Liver (tissue), 9 donors: ENCODE measurements around the gene ZNF622. TPM values are rescaled to one million over a fixed set of nuclear protein-coding genes. Genes with fewer than 3 reads are reported as not detected.

Source experiments
- DNase-seq: peaks from one replicate; pipeline ENCODE4 v3.0.0-alpha.2; 2017; ENCODE audit warnings: low spot score
- H3K27ac ChIP-seq, 2 donors: one replicate each; pipeline ENCODE4 v1.7.0; 2013; ENCODE audit warnings: inconsistent platforms in 2 of 2, low read length in 2 of 2, control low read depth in 1 of 2, low read depth in 1 of 2, mild to moderate bottlenecking in 1 of 2
- H3K27me3 ChIP-seq, 4 donors: one replicate each; pipeline versions ENCODE4 v1.6.1 to v1.7.0; 2013; ENCODE audit warnings: low read length in 3 of 4, inconsistent platforms in 1 of 4, mild to moderate bottlenecking in 1 of 4, moderate library complexity in 1 of 4; ENCODE audit not compliant: control insufficient read depth in 4 of 4, insufficient read depth in 4 of 4
- H3K36me3 ChIP-seq, 4 donors: one replicate each; pipeline versions ENCODE4 v1.6.1 to v1.7.0; 2013; ENCODE audit warnings: low read length in 3 of 4, mild to moderate bottlenecking in 3 of 4, low read depth in 1 of 4, moderate library complexity in 1 of 4; ENCODE audit not compliant: control insufficient read depth in 4 of 4, insufficient read depth in 3 of 4
- H3K4me1 ChIP-seq, 4 donors: one replicate each; pipeline versions ENCODE4 v1.6.1 to v1.7.0; 2013; ENCODE audit warnings: low read length in 3 of 4, mild to moderate bottlenecking in 3 of 4, moderate library complexity in 1 of 4; ENCODE audit not compliant: control insufficient read depth in 4 of 4, insufficient read depth in 4 of 4
- H3K4me3 ChIP-seq, 3 donors: one replicate each; pipeline versions ENCODE4 v1.6.1 to v1.7.0; 2013; ENCODE audit warnings: low read length in 3 of 3, control low read depth in 1 of 3, low read depth in 1 of 3, mild to moderate bottlenecking in 1 of 3
- H3K9ac ChIP-seq, 2 donors: one replicate each; pipeline ENCODE4 v1.7.0; 2013; ENCODE audit warnings: low read length in 2 of 2, mild to moderate bottlenecking in 2 of 2, moderate library complexity in 2 of 2, control low read depth in 1 of 2, low read depth in 1 of 2
- H3K9me3 ChIP-seq, 4 donors: one replicate each; pipeline versions ENCODE4 v1.6.1 to v1.7.0; 2013; ENCODE audit warnings: low read length in 3 of 4; ENCODE audit not compliant: control insufficient read depth in 4 of 4
- FOXA2 ChIP-seq: IDR thresholded peaks from 2 replicates; pipeline ENCODE4 v1.6.1; 2016; ENCODE audit warnings: antibody characterized with exemption
- HNF4A ChIP-seq, 2 donors: conservative IDR thresholded peaks; 2 replicates each; pipeline ENCODE4 v1.6.1; 2016; ENCODE audit warnings: antibody characterized with exemption in 2 of 2, mild to moderate bottlenecking in 2 of 2
- TAF1 ChIP-seq: conservative IDR thresholded peaks from 2 replicates; pipeline ENCODE4 v1.6.1; 2016; ENCODE audit warnings: antibody characterized with exemption, mild to moderate bottlenecking
- YY1 ChIP-seq: IDR thresholded peaks from 2 replicates; pipeline ENCODE4 v1.6.1; 2016; ENCODE audit warnings: antibody characterized with exemption, mild to moderate bottlenecking
- WGBS: extraction: QIAGEN DNeasy Blood & Tissue Kit; methylation state at CpG from one replicate; pipeline ENCODE4 v1.1.7; 2013; 5-methylcytosine and 5-hydroxymethylcytosine counted together
- polyA plus RNA-seq, 2 donors: library from polyadenylated mRNA; stranded (reverse) in 1 of 2; unstranded in 1 of 2; fragments of 200-250 nt in 1 of 2; fragments of >200 nt in 1 of 2; fragmentation: Nextera tagmentation in 1 of 2; extraction: Ambion mirVana in 1 of 2; gene quantifications; one replicate each; pipeline versions ENCODE4 v1.2.1 to v1.2.3, GENCODE V29; 2013 to 2015
- total RNA-seq, 2 donors: library from RNA; depleted of rRNA; stranded (reverse); fragments of >200 nt; gene quantifications; one replicate each; pipeline ENCODE4 v1.2.3, GENCODE V29; 2014
- TF ChIP-seq, protein P1 (sequence below): IDR thresholded peaks from 2 replicates; pipeline ENCODE4 v1.6.1; 2016; ENCODE audit warnings: antibody characterized with exemption, mild to moderate bottlenecking
- TF ChIP-seq, protein P2 (sequence below): IDR thresholded peaks from 2 replicates; pipeline ENCODE4 v1.6.1; 2016; ENCODE audit warnings: antibody characterized with exemption
- TF ChIP-seq, protein P3 (sequence below): IDR thresholded peaks from 2 replicates; pipeline ENCODE4 v1.6.1; 2016; ENCODE audit warnings: antibody characterized with exemption
- TF ChIP-seq, protein P4 (sequence below): fragments of 150-350 bp; IDR thresholded peaks from 2 replicates; pipeline ENCODE4 v1.5.1; 2017; ENCODE audit warnings: improper control_type of control experiment, low read depth, low read length; ENCODE audit not compliant: missing input control
- donor health status: healthy.
- donor health status: healthy.
- donor health status: healthy.
- donor health status: healthy.
- donor health status: healthy.

Gene ZNF622
- total and polyA plus RNA-seq, 4 donors, result 12.8 to 18.7 (median 16.4) TPM

DNA sequence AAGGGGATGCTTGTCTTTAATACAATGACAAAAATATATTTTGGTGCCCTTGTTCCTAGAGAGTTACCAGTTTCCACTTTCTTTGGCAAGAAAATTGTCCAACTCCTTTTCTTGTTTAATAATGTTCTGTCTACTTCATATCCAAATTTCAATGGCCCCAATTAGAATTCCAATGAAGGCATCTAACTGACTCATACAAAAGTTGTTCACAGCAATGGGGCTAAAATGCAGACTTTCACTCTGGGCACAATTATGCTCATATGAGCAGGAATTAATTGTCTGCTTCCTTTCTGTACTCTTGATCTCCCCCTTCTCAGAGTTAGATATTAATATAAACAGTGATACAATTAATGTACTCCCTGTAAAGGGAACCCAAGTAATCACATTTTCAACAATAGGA, 42.1 kb upstream of the ZNF622 start:
- Histone ChIP-seq H3K27me3 (no peaks in the 10 kb centered on the region), H3K9me3 (no peaks in the 10 kb centered on the region), H3K4me3 (peak overlapping the region in 2 of 3 donors; percentile 72 to 84), H3K36me3 (no peaks in the 10 kb centered on the region), H3K27ac (peak overlapping the region; percentile 88 to 92), H3K9ac (peak overlapping the region; percentile 89 to 98), H3K4me1 (peaks cover 0 to 24% (median 2%) of the 10 kb centered on the region in 4 donors)
- TF ChIP-seq TAF1 (no peak), YY1 (peak; percentile 10)
- DNase-seq, result no peak

GRCh38 chr5:16505904-16506303, 40.3 kb upstream of the ZNF622 start:
- Histone ChIP-seq H3K9me3 (no peaks in the 10 kb centered on the region), H3K4me3 (peak overlapping the region in 1 of 3 donors; percentile 24), H3K27ac (peak overlapping the region in 1 of 2 donors; percentile 26), H3K27me3 (no peaks in the 10 kb centered on the region), H3K36me3 (no peaks in the 10 kb centered on the region), H3K4me1 (peaks cover 0 to 24% (median 1%) of the 10 kb centered on the region in 4 donors), H3K9ac (no peak overlapping the region)
- TF ChIP-seq, protein P1, sequence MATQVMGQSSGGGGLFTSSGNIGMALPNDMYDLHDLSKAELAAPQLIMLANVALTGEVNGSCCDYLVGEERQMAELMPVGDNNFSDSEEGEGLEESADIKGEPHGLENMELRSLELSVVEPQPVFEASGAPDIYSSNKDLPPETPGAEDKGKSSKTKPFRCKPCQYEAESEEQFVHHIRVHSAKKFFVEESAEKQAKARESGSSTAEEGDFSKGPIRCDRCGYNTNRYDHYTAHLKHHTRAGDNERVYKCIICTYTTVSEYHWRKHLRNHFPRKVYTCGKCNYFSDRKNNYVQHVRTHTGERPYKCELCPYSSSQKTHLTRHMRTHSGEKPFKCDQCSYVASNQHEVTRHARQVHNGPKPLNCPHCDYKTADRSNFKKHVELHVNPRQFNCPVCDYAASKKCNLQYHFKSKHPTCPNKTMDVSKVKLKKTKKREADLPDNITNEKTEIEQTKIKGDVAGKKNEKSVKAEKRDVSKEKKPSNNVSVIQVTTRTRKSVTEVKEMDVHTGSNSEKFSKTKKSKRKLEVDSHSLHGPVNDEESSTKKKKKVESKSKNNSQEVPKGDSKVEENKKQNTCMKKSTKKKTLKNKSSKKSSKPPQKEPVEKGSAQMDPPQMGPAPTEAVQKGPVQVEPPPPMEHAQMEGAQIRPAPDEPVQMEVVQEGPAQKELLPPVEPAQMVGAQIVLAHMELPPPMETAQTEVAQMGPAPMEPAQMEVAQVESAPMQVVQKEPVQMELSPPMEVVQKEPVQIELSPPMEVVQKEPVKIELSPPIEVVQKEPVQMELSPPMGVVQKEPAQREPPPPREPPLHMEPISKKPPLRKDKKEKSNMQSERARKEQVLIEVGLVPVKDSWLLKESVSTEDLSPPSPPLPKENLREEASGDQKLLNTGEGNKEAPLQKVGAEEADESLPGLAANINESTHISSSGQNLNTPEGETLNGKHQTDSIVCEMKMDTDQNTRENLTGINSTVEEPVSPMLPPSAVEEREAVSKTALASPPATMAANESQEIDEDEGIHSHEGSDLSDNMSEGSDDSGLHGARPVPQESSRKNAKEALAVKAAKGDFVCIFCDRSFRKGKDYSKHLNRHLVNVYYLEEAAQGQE, result no peak
- no peak for TF ChIP-seq HNF4A (conservative IDR thresholded peaks at IDR 0.05)
- TF ChIP-seq, protein P2, sequence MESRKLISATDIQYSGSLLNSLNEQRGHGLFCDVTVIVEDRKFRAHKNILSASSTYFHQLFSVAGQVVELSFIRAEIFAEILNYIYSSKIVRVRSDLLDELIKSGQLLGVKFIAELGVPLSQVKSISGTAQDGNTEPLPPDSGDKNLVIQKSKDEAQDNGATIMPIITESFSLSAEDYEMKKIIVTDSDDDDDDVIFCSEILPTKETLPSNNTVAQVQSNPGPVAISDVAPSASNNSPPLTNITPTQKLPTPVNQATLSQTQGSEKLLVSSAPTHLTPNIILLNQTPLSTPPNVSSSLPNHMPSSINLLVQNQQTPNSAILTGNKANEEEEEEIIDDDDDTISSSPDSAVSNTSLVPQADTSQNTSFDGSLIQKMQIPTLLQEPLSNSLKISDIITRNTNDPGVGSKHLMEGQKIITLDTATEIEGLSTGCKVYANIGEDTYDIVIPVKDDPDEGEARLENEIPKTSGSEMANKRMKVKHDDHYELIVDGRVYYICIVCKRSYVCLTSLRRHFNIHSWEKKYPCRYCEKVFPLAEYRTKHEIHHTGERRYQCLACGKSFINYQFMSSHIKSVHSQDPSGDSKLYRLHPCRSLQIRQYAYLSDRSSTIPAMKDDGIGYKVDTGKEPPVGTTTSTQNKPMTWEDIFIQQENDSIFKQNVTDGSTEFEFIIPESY, result no peak
- TF ChIP-seq, protein P3, sequence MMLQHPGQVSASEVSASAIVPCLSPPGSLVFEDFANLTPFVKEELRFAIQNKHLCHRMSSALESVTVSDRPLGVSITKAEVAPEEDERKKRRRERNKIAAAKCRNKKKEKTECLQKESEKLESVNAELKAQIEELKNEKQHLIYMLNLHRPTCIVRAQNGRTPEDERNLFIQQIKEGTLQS, result no peak
- TF ChIP-seq, protein P4, sequence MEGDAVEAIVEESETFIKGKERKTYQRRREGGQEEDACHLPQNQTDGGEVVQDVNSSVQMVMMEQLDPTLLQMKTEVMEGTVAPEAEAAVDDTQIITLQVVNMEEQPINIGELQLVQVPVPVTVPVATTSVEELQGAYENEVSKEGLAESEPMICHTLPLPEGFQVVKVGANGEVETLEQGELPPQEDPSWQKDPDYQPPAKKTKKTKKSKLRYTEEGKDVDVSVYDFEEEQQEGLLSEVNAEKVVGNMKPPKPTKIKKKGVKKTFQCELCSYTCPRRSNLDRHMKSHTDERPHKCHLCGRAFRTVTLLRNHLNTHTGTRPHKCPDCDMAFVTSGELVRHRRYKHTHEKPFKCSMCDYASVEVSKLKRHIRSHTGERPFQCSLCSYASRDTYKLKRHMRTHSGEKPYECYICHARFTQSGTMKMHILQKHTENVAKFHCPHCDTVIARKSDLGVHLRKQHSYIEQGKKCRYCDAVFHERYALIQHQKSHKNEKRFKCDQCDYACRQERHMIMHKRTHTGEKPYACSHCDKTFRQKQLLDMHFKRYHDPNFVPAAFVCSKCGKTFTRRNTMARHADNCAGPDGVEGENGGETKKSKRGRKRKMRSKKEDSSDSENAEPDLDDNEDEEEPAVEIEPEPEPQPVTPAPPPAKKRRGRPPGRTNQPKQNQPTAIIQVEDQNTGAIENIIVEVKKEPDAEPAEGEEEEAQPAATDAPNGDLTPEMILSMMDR, result no peak
- TF ChIP-seq FOXA2, result no peak
- WGBS, result 92% methylated on average over 6 of the region's 6 CpGs
- DNase-seq, result no peak
